Fibroblast of mammary gland (primary cell): ENCODE data around the gene MRPL10.

ENCODE experiments used
- DNase-seq: peaks from one replicate; pipeline ENCODE4 v3.0.0-alpha.2; 2010; ENCODE audit warnings: low read depth
- H3K4me3 ChIP-seq: 2 replicates; pipeline ENCODE4 v1.5.1; 2011; ENCODE audit warnings: low read depth, mild to moderate bottlenecking, low read length, moderate library complexity; ENCODE audit not compliant: control insufficient read depth
- TF ChIP-seq, protein P1 (sequence below): conservative IDR thresholded peaks from 2 replicates; pipeline ENCODE4 v1.5.1; 2011; ENCODE audit warnings: low read depth, low read length, inconsistent platforms; ENCODE audit not compliant: control insufficient read depth, insufficient read depth

MRPL10 gene

GRCh38 chr17:47804461-47804860 is 26.9 kb downstream of the MRPL10 start:
- TF ChIP-seq, protein P1, sequence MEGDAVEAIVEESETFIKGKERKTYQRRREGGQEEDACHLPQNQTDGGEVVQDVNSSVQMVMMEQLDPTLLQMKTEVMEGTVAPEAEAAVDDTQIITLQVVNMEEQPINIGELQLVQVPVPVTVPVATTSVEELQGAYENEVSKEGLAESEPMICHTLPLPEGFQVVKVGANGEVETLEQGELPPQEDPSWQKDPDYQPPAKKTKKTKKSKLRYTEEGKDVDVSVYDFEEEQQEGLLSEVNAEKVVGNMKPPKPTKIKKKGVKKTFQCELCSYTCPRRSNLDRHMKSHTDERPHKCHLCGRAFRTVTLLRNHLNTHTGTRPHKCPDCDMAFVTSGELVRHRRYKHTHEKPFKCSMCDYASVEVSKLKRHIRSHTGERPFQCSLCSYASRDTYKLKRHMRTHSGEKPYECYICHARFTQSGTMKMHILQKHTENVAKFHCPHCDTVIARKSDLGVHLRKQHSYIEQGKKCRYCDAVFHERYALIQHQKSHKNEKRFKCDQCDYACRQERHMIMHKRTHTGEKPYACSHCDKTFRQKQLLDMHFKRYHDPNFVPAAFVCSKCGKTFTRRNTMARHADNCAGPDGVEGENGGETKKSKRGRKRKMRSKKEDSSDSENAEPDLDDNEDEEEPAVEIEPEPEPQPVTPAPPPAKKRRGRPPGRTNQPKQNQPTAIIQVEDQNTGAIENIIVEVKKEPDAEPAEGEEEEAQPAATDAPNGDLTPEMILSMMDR, result no peak
- no peak overlapping the region for H3K4me3 ChIP-seq
- DNase-seq, result no peak

DNA sequence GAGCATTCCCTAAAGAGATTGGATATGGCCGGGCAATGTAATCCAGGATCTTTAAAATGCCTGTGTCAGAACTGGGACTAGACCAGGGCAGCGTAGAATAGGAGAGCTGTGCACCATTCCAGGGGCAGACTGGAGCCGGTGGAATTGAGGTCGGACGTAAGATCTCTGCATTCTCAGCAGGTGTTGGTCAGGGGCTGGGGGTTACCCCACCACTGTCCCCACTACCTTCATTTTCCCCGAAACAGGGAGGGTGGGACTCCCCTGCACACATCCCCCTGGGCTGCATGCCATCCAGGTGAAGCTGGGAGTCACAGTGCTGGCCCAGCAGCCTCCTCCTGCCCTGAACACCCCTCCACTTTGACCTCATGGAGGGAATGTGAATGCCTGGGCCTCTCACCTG is 27.6 kb downstream of the MRPL10 start:
- H3K4me3 ChIP-seq, result no peak overlapping the region
- TF ChIP-seq, protein P1, result no peak
- DNase-seq, result no peak

DNA sequence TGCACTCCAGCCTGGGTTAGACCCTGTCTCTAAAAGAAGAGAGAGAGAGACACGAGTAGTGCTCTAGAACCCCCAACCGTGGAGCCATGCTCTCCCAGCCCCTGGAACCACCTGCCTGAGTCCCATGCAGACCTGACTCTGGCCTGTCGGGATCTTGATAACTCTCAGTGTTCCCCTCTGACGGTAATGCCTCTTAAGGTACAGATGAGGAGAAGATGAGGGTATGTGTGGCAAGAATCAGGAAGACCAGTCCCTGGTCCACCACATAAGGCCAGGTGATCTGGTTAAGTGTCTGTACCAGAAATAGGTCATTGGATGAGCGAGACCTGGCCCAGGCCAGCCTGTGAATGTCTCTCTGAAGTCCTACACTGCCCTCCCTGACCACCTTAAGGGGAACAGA is 28.1 kb downstream of the MRPL10 start:
- no peak for DNase-seq
- H3K4me3 ChIP-seq, result no peak overlapping the region
- TF ChIP-seq, protein P1, result no peak

DNA sequence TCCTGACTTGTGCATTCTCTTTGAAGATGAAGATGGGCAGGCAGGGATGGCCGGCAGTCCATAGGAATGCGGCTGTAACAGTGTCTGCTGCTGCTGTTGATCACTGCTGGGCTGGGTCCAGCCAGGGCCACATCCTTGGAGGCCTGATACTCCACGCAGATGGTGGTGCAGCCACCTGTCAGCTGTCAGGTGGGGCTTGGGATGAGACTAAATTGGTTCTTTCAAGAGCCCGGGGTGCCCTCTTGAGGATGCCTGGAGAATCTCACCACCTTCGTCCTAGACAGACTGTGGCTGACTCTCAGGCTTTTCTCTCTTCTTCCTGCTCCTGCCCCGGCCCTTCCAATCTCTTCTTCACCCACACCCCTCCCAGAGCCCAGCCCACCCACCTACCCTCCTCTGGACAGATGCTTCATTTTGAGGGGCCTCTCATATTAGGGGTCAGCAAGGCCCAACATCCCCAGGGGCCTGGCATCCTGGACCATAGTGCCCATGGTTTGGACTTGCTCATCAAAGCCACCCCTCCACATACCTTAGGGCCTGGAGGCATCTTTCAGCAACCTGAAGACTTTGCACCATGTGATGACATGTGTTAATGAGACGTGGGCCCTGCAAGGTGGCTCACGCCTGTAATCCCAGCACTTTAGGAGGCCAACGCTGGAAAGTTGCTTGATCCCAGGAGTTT is 28.9 kb downstream of the MRPL10 start:
- TF ChIP-seq, protein P1, result peak; percentile 68
- DNase-seq, result peak; percentile 54
- H3K4me3 ChIP-seq, result no peak overlapping the region

- no peak overlapping the region for H3K4me3 ChIP-seq
- no peak for DNase-seq
- TF ChIP-seq, protein P1, result no peak
Observed at GRCh38 chr17:47801906-47802305, 29.4 kb downstream of the MRPL10 start.

DNA sequence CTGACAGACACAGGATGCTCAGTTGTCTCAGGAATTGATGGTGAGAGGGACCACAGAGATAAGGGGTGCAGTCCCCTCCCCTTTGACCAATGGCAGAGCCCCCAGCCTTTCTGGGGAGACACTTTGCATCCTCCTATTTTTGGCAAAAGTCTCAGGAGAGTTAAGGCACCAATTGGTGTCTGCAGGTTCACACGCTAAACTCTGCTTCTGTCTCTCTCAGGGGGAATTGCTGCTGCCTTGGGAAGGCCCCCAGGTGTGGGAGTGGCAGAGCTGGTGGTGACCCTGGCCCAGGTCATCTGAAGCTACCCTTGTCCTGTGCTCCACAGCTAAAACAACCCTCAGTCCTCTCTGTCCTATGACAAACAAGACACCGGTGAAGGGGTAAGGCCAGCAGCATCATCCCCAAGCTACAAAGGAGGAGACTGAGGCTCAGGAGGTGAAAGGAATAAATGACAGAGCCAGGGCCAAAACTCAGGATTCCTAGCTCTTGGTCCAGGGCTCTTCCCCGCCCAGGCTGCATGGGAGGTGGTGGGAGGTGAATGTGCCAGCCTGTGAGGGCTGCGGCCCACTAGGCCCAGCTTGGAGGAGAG is 30.1 kb downstream of the MRPL10 start:
- no peak overlapping the region for H3K4me3 ChIP-seq
- TF ChIP-seq, protein P1, result no peak
- DNase-seq, result no peak

DNA sequence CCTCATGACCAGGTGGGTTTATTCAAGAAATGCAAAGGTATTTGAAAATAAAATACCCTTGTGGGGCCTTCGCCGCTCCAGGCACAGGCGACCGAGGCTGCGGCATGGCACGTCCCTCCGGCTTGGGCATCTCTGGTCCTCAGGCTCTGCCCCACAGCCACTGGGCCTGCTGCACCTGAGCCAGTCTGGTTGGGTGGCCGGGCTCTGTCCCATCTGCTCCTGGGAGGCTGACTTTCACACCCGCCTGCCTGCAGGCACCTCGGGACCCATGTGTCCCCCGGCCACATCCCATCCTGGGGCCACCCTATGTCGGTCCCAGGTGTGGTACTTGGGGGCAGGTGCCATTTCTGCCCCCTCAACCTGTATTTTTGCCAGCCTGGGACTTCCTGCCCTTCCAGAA is 30.7 kb downstream of the MRPL10 start:
- TF ChIP-seq, protein P1, result no peak
- no peak for DNase-seq
- no peak overlapping the region for H3K4me3 ChIP-seq
